ENCODE data around the gene NDOR1.

NDOR1 gene

DNA sequence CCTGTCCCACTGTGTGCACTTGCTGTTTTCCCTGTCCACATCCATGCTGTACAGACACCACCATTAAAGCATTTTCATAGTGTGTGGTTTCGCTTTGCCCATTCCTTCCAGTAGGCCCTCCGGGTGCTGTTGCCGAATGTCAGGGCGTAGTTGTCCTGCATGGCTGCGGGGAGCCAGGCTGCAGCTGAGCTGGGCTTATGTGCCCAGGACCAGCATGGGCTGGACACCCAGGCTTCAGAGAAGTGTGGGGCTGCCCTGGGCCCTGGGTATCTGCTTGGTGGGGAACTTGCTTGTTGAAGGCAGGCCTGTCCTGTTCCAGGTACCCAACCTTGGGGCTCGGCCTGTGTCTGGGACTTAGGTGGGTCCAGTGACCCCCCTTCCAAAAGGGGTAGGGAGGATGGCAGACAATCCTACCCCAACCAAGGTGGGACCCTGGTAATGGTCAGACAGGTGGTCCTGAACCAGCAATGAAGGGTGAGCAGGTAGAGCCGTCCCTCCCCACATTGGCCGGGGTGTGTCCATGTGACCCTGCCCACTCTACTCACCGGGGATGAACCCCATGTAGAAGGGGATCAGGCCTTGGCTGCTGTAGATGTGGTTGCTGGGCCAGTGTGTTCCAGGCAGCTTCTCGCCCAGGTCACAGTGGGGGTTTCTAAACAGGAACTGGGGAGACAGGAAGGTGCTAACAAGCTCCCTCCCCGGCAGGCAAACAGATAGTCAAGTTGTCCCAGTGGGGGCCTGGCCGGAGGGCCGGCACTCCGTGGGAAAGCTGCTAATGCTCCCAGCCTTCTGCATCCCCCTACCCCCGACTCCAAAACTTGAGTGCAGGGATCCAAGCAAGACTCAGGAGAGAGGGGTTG lies 38.4 kb downstream of the NDOR1 start:
- TF ChIP-seq, protein P1, sequence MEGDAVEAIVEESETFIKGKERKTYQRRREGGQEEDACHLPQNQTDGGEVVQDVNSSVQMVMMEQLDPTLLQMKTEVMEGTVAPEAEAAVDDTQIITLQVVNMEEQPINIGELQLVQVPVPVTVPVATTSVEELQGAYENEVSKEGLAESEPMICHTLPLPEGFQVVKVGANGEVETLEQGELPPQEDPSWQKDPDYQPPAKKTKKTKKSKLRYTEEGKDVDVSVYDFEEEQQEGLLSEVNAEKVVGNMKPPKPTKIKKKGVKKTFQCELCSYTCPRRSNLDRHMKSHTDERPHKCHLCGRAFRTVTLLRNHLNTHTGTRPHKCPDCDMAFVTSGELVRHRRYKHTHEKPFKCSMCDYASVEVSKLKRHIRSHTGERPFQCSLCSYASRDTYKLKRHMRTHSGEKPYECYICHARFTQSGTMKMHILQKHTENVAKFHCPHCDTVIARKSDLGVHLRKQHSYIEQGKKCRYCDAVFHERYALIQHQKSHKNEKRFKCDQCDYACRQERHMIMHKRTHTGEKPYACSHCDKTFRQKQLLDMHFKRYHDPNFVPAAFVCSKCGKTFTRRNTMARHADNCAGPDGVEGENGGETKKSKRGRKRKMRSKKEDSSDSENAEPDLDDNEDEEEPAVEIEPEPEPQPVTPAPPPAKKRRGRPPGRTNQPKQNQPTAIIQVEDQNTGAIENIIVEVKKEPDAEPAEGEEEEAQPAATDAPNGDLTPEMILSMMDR (IDR thresholded peaks at IDR 0.05; ENCODE audit: control insufficient read depth, extremely low read depth, insufficient read depth) = no peak
- no peak for DNase-seq (ENCODE audit: low read depth)
- no peak overlapping the region for H3K4me3 ChIP-seq (ENCODE audit: low read depth, low read length)

DNA sequence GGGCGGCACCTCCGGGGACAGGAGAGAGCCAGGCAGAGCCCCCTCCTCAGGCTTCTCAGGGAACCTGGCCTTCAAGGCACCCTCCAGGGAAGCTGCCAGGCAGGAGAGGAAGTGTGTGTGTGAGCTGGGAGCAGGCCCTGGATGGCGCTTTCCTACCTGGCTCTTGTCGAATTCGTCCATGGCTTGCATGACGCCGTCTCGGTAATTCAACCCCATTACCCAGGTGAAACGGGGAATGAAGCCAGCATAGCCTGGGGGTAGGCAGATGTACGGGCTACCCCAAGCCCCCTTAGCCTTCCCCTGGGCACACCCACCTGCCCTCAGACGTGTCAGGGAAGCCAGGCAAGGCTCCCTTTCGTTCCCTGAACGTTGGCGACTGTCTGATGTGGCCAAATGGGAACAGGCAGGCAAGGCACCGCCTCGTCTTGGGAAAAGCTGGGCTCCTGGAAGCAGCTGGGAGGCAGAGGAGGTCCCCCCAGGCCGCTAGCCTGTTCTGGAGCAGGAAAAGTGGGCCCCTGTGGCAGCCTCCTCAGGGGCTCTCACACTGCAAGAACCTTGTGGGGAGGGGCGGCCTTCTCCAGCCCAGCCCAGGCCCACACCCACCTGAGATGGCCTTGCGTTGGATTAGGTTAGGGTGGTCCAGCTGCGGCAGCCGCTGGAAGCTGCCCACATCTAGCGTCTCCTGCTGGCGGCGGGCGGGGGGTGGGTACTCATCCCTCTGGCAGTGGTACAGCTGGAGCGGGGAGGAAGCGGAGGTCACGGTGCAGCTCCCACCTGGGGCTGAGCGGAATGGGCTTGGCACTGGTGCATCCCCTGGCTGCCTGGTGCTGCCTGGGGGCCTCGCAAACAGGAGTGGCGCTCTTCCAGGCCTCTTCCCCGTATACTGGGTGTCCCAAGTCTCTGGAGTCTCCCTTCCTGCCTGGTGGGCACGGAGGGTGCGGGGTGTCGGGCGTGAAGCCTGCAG lies 39.3 kb downstream of the NDOR1 start:
- DNase-seq (ENCODE audit: low read depth) = no peak
- no peak overlapping the region for H3K4me3 ChIP-seq (ENCODE audit: low read depth, low read length)
- TF ChIP-seq, protein P1 (IDR thresholded peaks at IDR 0.05; ENCODE audit: control insufficient read depth, extremely low read depth, insufficient read depth) = no peak

DNA sequence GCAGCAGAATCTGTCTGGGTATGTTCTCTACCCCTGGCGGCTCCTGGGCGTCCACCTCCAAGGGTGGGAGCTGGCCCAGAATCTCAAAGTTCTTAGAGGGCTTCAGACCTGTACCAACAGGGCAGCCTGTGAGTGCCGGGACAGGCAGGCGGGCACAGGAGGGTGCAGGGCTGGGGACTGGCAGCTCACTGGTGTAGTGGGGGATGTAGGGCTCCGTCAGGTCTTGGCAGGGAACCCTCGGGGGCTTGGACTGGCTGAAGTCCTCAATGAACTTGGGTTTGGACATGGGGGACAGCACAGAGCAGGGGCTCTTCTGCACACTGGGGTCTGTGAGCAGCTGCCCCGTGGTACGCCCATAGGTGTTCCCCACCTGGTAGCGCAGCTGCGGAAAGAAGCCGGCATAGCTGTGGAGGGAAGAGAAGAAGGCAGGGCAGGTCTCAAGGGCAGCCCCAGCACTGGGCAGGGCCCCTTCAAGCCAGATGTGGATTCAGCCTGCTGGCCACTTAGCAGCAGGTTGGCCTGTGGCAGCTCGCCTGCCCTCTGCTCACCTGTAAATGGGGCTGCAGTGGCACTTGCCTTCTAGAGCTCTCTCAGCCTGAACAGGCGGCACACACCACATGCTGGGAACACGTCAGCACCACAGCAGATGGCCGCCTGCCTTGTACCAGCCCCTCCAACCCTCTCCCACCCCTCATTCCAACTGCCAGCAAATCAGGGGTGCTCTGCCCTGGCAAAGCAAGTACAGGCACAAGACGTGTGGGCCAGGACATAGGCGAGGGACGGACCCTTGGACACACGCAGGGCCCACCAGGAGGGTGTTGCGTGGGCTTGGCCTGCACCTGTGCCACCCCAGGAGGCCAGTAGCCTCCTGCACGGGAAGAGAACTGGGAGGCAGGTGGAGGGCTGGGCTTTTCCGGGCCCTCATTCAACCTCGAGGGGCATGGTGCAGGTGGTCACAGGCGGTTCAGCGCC lies 40.2 kb downstream of the NDOR1 start:
- TF ChIP-seq, protein P1 (IDR thresholded peaks at IDR 0.05; ENCODE audit: control insufficient read depth, extremely low read depth, insufficient read depth) = no peak
- H3K4me3 ChIP-seq (ENCODE audit: low read depth, low read length) = no peak overlapping the region
- no peak for DNase-seq (ENCODE audit: low read depth)

GRCh38 chr9:137247135-137247915 lies 41.8 kb downstream of the NDOR1 start:
- DNase-seq (ENCODE audit: low read depth) = no peak
- TF ChIP-seq, protein P1 (IDR thresholded peaks at IDR 0.05; ENCODE audit: control insufficient read depth, extremely low read depth, insufficient read depth) = no peak
- H3K4me3 ChIP-seq (ENCODE audit: low read depth, low read length) = no peak overlapping the region

GRCh38 chr9:137247916-137248175 lies 42.3 kb downstream of the NDOR1 start:
- DNase-seq (ENCODE audit: low read depth) = no peak
- TF ChIP-seq, protein P1 (IDR thresholded peaks at IDR 0.05; ENCODE audit: control insufficient read depth, extremely low read depth, insufficient read depth) = no peak
- H3K4me3 ChIP-seq (ENCODE audit: low read depth, low read length) = no peak overlapping the region

Measured in LNCaP clone FGC (cell line).